GM18526 (cell line): Measurements from ENCODE around the gene SBNO2.

Source experiments
- POLR2A ChIP-seq: IDR thresholded peaks from 3 replicates; pipeline ENCODE4 v1.6.1; 2011; ENCODE audit not compliant: insufficient read length; ENCODE audit errors: extremely low read depth

The SBNO2 gene

DNA sequence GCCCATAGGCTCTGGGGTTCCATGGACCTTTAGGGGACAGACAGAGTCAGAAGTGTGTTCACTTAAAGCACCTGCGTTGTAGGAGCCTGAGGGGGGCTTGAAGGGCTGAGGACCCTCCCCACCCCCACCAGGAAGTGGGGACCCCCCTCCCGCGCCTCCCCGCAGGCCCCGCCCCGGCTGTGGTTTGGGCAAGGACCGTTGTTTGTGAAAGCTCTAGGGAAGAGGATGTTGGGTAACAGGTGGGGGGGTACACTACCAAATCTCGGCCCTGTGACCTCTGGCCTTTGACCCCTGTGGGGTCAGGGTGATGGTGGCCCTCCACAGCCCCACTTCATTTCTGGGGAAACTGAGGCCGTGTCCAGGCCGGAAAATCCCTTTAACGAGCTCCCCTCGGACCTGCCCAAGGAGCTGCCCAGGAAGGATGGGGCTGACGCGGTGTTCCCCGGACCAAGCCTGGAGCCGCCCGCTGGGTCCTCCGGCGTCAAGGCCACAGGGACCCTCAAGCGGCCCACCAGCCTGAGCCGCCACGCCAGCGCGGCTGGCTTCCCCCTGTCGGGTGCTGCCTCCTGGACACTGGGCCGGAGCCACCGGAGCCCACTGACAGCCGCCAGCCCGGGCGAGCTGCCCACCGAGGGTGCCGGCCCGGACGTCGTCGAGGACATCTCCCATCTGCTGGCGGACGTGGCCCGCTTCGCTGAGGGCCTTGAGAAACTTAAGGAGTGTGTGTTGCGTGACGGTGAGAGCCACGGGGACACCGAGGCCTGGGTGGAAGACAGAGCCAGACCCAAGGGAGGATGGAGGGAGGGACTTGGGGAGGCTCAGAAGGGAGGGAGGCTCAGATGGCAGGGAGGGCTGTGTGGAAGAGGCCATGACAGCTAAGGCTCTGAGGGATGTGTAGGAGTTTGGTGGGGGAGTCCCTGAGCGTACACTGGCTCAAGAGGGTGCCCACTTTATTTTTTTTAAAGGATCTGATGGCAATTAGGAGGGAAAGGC, 105.8 kb downstream of the SBNO2 start:
- peak; percentile 22 for TF ChIP-seq POLR2A

GRCh38 chr19:1067341-1067957, 106.6 kb downstream of the SBNO2 start:
- no peak for TF ChIP-seq POLR2A

DNA sequence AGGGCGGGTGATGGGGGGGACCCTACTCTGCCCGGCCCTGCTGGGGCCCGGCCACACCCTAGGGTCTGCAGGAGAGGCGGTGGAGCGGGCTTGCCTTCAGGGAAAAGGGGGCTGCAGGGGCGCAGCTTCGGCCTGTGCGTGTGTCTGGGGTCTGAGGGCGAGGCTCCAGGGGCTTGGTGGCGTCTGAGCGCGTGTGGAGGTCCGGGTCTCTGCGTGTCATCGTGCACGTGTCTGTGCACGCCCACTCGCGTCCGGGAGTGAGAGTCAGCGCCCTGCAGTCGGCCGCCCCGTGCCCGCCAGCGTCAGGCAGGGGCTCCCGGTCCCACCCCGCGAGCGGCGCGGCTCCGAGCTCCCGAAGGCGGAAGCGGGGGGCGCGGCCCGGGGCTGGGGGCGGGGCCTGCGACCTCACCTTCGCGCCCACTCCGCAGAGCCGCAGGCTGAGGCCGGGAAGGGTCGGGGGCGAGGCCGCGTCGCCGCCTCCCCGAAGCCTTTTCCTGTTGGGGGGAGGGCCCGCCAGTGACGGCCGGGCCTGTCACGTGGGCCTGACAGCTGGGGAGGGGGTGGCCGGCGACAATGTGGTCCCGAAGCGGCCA, 107.2 kb downstream of the SBNO2 start, which contains the start of gene ARHGAP45:
Gene ARHGAP45 (plus strand): TSS at position 420 of the 593 bp plus-strand sequence. CDS start 239 bp downstream, outside the sequence.
- peak; percentile 28 for TF ChIP-seq POLR2A

DNA sequence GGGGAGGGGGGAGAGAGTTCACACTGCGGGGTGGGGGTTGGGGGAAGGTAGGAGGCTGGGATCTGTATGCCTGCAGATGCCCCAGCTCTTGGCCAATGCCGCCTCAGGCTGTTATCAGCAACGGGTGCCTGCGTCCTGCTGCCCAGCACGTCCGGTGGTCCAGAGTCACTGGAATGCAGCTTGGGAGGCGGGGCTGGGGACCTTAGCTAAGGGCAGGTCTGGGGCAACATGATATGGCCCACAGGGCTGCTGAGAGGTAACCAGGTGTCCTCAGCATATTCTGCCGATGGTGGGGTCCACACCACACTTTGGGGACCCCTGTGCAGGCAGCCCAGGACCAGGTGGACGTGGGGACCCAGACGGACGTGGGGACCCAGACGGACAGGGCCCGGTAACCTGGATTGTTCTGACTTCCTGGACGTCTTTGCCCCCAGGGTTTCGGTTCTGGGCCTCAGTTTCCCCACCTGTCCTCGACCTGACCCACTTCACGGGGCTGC, 107.8 kb downstream of the SBNO2 start:
- TF ChIP-seq POLR2A, result no peak

GRCh38 chr19:1065606-1066109, 108.4 kb downstream of the SBNO2 start:
- TF ChIP-seq POLR2A, result no peak

GRCh38 chr19:1064661-1065605, 109.1 kb downstream of the SBNO2 start:
- TF ChIP-seq POLR2A, result no peak

DNA sequence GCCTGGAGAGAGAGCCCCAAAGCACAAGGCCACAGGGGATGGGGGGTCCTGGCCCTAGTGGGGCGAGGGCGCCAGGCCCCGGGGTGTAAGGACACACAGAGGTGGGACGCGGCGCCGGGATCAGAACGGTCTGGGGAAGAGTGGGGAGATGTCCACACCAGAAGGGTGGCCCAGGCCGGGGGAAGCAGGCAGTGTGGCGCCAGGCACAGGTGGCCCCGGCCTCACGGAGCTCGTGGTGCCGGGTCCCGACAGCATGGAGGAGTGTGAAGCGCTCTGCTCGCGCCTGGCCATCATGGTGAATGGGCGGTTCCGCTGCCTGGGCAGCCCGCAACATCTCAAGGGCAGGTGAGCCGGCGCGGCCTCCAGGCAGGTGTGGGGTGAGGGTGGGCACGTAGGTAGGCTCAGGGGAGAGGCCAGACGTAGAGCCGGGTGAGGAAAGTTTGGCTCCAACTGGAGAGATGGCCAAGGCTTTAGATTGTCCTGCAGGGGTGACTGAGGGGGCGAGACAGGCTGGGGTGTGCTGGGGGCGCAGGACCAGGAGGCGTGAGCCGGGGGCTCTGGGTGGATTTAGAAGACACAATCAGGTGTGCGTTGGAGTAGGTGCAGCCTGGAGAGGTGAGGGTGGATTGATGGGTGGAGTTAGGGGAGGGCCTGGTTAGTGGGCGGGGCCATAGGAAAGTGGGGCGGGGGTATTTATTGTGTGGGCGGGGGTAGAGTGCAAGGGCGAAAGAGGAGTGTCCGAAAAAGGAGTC, 110.0 kb downstream of the SBNO2 start:
- TF ChIP-seq POLR2A, result no peak

- no peak for TF ChIP-seq POLR2A
Measured at GRCh38 chr19:1063030-1063908, 110.8 kb downstream of the SBNO2 start.

- TF ChIP-seq POLR2A, result no peak
Measured at GRCh38 chr19:1062387-1063029, 111.6 kb downstream of the SBNO2 start.

GRCh38 chr19:1061987-1062386, 112.1 kb downstream of the SBNO2 start:
- TF ChIP-seq POLR2A, result no peak

GRCh38 chr19:1060689-1061088, 113.4 kb downstream of the SBNO2 start:
- no peak for TF ChIP-seq POLR2A

- TF ChIP-seq POLR2A, result no peak
Measured at GRCh38 chr19:1058112-1058511, 116.0 kb downstream of the SBNO2 start.
